ENCODE data around the gene HBG2.
"Not testable (repeated sequence)": the region's sequence is repeated elsewhere in the genome, so short reads cannot be mapped to it uniquely, and the experiment has no call there.

HBG2 gene

GRCh38 chr11:5269715-5270147 is 15.2 kb upstream of the HBG2 start, which contains the start of gene HBE1:
Gene HBE1, minus strand, starts transcription at chr11:5269945. Its CDS starts 55 bp downstream, at chr11:5269890.
- no peak for TF ChIP-seq CTCF (conservative IDR thresholded peaks at IDR 0.05)
- no peak within 1 kb of the TSS for H3K27ac ChIP-seq

GRCh38 chr11:5267033-5267563 is 12.5 kb upstream of the HBG2 start:
- no peak for TF ChIP-seq CTCF (conservative IDR thresholded peaks at IDR 0.05)
- H3K27ac ChIP-seq: no peak overlapping the region

GRCh38 chr11:5266609-5267008 is 12.0 kb upstream of the HBG2 start:
- H3K27ac ChIP-seq: no peak overlapping the region
- no peak for TF ChIP-seq CTCF (conservative IDR thresholded peaks at IDR 0.05)

GRCh38 chr11:5265832-5266231 is 11.3 kb upstream of the HBG2 start:
- H3K27ac ChIP-seq: no peak overlapping the region
- TF ChIP-seq CTCF (conservative IDR thresholded peaks at IDR 0.05): no peak

GRCh38 chr11:5258543-5259262 is 4.1 kb upstream of the HBG2 start:
- TF ChIP-seq CTCF (conservative IDR thresholded peaks at IDR 0.05): no peak
- H3K27ac ChIP-seq: no peak overlapping the region

GRCh38 chr11:5257296-5257695 is 2.7 kb upstream of the HBG2 start:
- H3K27ac ChIP-seq: no peak overlapping the region
- no peak for TF ChIP-seq CTCF (conservative IDR thresholded peaks at IDR 0.05)

GRCh38 chr11:5254023-5254422 is 558 bp downstream of the HBG2 start:
- H3K27ac ChIP-seq: not testable (repeated sequence)

GRCh38 chr11:5253440-5253839 is 1.1 kb downstream of the HBG2 start:
- H3K27ac ChIP-seq: not testable (repeated sequence)
